HEK293 (cell line): ENCODE measurements around the gene MYO1G.

ENCODE experiments used
- CTCF ChIP-seq: fragments of 450-650 bp; formaldehyde crosslinking; IDR thresholded peaks from 2 replicates; pipeline ENCODE4 v1.5.1; 2016; ENCODE audit warnings: missing biosample characterization, missing genetic modification characterization
- GLI4 ChIP-seq: fragments of 450-650 bp; formaldehyde crosslinking; IDR thresholded peaks from 2 replicates; pipeline ENCODE4 v1.5.1; 2016; ENCODE audit warnings: missing biosample characterization, missing genetic modification characterization
- HOXD13 ChIP-seq: sonication (generic); formaldehyde crosslinking; IDR thresholded peaks from 2 replicates; pipeline ENCODE4 v1.8.0; 2022; ENCODE audit warnings: missing genetic modification reagents, borderline replicate concordance
- PRDM2 ChIP-seq: fragments of 450-650 bp; formaldehyde crosslinking; IDR thresholded peaks from 2 replicates; pipeline ENCODE4 v1.5.1; 2016; ENCODE audit warnings: missing biosample characterization, missing genetic modification characterization, borderline replicate concordance
- ZBTB21 ChIP-seq: fragments of 450-650 bp; formaldehyde crosslinking; IDR thresholded peaks from 2 replicates; pipeline ENCODE4 v1.5.1; 2017; ENCODE audit warnings: missing biosample characterization, missing genetic modification characterization
- ZNF10 ChIP-seq: fragments of 450-650 bp; formaldehyde crosslinking; IDR thresholded peaks from 2 replicates; pipeline ENCODE4 v1.5.1; 2017; ENCODE audit warnings: missing biosample characterization, missing genetic modification characterization
- ZNF140 ChIP-seq: fragments of 450-650 bp; formaldehyde crosslinking; IDR thresholded peaks from 2 replicates; pipeline ENCODE4 v1.5.1; 2016; ENCODE audit warnings: missing biosample characterization, missing genetic modification characterization
- ZNF175 ChIP-seq: fragments of 450-650 bp; formaldehyde crosslinking; IDR thresholded peaks from 2 replicates; pipeline ENCODE4 v1.5.1; 2016; ENCODE audit warnings: missing biosample characterization, missing genetic modification characterization
- ZNF274 ChIP-seq, 2 experiments: fragments of 200-500 bp in 1 of 2; fragments of 450-650 bp in 1 of 2; sonication (Bioruptor generic) in 1 of 2; formaldehyde crosslinking in 1 of 2; IDR thresholded peaks; 2 replicates each; pipeline versions ENCODE4 v1.5.1 to v1.6.1; 2014 to 2016; ENCODE audit warnings: borderline replicate concordance in 1 of 2, inconsistent platforms in 1 of 2, low read length in 1 of 2, missing biosample characterization in 1 of 2, missing genetic modification characterization in 1 of 2
- ZNF280D ChIP-seq: fragments of 450-650 bp; formaldehyde crosslinking; IDR thresholded peaks from 2 replicates; pipeline ENCODE4 v1.5.1; 2016; ENCODE audit warnings: missing biosample characterization, missing genetic modification characterization
- ZNF626 ChIP-seq: fragments of 450-650 bp; sonication (Bioruptor Pico); formaldehyde crosslinking; IDR thresholded peaks from 2 replicates; pipeline ENCODE4 v1.5.1; 2018; ENCODE audit warnings: missing biosample characterization, missing genetic modification characterization, inconsistent platforms
- ZNF776 ChIP-seq: fragments of 450-650 bp; formaldehyde crosslinking; IDR thresholded peaks from 2 replicates; pipeline ENCODE4 v1.5.0; 2017; ENCODE audit warnings: missing biosample characterization, missing genetic modification characterization, borderline replicate concordance

- TF ChIP-seq HOXD13 (CRISPR knock-in tag) (no peak), ZNF626 (no peak), PRDM2 (tag by site-specific recombination) (no peak), CTCF (tag by site-specific recombination) (no peak), ZNF280D (tag by site-specific recombination) (no peak), ZBTB21 (tag by site-specific recombination) (no peak), ZNF10 (tag by site-specific recombination) (no peak), ZNF274 (IDR thresholded peaks at IDR 0.05; ENCODE audit: low read length) (no peak), ZNF274 (tag by site-specific recombination; IDR thresholded peaks at IDR 0.05; ENCODE audit: borderline replicate concordance) (no peak), GLI4 (no peak), ZNF776 (tag by site-specific recombination) (no peak), ZNF175 (tag by site-specific recombination) (no peak), ZNF140 (tag by site-specific recombination) (no peak)
Observed at GRCh38 chr7:44979481-44980392, 922 bp upstream of the MYO1G start.
